A204.1 (cell line): ENCODE data around the gene DNMT1.

ENCODE experiments used
- FAIRE-seq: peaks from 2 replicates; lab custom pipeline; 2012; peaks lifted over from hg19 to GRCh38; lab: Jason Lieb, UNC

The DNMT1 gene

DNA sequence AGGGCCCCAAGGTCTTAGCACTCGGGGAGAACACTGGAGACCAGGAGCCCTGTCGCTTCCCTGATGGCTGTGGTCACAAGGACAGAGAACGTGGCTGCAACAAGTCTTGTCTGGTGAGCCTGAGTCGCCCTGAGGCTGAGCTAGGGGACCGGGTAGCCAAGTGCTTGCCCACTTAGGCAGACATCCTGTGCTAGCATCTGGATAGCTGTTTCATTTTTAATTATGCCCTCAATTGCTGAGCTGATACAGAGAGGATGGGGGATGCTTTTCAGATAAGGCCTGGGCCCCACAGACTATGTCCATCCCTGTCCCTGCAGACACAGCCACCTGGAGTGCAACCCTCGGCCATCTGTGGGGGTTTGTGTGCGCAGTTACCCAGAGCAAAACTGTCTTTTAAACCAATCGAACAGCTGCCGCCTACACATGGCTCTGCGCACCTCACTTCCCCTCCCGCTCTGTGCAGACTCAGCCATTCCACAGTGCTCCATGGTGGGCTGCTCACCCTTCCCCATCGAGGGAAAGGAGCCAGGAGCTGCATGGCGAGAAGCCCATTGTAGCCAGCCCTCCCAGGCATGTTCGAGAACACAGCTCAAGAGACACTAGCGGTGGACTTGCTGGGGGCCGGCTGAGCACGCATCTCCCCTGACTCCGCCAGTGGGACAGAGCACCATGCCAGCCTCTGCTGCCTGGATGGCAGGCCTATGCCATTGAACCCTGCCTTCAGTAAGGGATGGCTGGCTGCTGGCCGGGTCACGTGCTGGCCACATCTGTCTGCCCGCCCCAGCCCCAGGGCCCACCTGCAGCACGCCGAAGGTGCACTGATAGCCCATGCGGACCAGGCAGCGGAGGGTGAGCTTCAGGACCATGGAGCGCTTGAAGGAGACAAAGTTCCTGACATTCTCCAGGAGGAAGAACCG, 55.6 kb downstream of the DNMT1 start:
- FAIRE-seq, result no peak

DNA sequence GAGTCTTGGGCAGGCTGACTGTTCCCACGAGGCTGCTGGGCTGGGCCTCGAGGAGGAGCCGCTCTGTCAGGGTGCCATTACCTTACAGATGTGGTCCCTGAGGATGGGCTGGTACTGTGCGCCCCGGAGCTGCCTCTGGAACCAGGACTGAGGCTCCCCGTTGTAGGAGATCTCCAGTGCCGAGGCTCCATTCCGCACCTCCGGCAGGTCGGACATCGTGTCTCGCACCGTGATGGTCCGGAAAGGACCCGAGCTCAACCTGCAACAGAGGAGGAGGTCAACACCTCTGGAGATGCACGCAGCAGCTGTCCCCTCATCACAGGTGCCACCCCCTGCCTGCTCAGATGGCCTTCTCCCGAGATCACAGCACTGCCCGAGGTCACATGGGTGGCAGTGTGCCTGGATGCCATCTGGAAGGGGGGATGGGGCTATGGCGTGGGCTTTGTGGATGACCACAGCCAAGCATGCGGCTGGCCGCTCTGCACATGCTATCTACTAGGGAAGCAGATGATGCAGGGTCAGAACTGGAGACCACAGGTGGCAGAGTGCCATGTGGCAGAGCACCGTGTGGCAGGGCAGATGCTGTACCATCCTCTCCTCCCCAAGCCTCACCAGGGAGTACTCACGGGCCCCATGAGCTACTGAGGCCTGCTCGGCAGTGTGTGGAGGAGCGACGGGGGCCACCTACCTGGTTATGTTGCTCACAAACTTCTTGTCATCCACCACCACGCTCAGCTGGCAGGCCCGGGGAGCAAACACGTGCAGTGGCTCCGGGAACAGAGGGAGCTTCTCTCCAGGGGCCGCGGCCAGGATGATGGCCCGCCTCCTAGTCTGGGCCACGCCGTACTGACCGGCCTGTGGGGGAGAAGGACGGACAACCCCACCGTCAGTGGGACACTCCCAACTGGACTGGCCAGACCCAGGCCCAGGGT, 56.7 kb downstream of the DNMT1 start:
- no peak for FAIRE-seq

DNA sequence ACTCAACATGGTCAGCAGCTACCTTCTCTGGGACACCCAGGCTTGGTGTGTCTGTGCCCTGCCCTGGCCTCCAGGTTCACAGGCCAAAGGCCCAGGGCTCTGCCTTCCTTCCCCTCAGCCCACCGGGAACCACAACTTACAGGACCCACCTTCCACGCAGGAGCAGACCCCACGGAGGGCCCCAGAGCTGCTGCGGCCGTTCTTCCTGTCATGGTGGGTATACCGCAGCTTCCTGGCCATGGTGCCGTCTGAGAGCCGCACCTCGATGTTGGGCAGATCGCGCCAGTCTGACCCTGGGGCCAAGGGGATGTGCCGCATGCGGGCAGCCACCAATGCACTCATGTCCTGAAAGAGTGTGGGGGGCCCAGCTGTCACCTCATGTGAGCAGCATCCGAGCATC, 57.8 kb downstream of the DNMT1 start:
- FAIRE-seq, result no peak

DNA sequence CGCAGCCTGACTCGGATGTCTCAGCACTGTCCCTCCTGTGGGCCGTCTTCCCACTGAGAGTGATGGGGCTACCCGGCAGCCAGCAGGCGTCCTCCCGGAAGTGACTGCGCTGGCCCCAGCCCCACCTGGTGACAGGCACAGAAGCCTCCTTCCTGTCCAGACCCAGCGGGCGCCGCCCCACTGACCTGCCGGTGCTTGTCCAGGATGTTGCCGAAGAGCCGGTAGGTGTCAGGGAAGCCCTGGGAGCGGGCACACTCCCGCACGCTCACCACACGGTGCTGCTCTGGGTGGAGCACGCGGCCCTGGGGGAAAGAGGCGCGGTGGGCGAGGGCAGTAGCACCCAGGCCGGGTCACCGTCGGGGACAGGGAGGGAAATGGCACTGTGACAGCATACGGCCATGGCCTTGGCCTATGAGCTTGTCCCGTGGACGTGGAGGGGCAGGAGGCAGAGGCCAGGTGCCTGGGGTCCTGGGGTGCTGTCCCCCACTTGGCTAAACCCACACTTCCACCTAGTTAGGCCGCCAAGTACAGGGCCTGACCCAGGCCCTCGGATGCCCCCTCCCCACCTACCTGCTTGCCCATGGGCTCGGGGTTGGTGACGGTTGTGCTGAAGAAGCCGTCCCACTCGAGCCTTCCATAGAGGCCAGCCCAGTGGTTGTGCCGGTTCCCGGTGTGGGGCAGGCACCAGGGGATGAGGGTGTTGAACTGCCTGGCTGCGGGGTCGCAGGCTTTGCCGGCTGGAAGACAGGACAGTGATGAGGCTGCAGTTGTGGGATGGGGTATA, 59.0 kb downstream of the DNMT1 start:
- no peak for FAIRE-seq

DNA sequence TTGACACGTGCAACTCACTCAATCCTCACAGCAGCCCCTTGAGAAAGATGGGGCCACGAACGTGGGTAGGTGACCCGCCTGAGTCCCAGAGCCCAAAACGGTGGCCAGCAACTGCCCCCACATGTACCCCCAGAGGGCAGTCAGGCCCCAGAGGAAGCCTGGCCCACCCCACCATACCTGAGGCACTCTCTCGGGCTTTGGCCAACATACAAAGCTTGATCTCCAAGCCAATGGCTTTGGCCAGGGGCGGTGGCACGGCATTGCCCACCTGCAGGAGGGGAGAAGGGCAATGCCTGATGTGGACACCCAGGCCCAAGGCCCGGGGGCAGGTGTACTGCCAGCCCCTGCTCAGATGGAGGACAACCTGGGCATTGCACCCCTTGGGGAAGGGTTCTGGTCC, 60.7 kb downstream of the DNMT1 start:
- no peak for FAIRE-seq

DNA sequence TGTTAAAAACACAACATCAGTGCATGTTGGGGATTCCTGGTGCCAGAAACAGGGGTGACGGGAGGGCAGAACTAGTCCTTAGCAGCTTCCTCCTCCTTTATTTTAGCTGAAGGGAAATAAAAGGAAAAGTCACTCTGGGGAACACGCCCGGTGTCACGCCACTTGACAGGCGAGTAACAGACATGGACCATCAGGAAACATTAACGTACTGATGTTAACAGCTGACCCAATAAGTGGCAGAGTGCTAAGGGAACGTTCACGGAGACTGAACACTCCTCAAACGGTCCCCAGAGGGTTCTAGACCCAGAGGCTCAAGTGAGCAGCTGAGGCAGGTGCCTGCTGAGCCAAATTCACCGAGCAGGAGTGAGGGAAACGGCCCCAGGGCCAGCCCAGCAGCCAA, 61.2 kb downstream of the DNMT1 start:
- no peak for FAIRE-seq

DNA sequence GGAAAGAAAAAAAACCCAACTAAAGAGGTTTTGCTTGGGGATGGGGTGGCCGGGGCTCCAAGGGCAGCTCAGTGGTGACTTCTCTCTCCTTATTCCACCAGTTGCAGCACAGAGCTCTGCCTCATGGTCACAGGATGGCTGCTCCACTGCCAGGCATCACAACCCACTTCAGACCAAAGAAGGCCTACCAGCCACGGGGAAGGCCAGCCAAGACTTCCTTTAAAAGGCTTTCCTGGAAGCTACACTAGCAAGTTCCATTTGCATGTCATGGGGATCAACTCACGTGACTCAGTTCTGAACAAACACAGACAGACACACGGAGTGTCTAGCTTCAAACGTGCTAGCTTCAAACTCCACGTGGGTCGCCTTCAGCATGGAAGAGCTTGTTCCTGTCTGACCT, 61.8 kb downstream of the DNMT1 start:
- no peak for FAIRE-seq

DNA sequence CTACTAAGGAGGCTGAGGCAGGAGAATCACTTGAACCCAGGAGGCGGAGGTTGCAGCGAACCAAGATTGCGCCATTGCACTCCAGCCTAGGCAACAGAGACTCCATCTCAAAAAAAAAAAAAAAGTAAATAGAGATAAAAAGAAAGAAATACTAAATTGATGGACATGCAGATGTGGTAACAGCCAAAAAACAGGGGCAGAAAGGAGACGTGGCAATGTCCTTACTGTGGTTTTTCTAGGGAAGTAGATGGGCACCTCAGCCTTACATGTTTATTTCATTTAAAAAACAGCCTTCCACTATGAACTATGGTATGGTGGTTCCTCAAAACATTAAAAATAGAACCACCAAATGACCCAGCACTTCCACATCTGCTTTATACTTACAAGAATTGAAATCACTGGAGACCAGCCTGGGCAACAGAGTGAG, 68.5 kb downstream of the DNMT1 start:
- FAIRE-seq, result no peak

DNA sequence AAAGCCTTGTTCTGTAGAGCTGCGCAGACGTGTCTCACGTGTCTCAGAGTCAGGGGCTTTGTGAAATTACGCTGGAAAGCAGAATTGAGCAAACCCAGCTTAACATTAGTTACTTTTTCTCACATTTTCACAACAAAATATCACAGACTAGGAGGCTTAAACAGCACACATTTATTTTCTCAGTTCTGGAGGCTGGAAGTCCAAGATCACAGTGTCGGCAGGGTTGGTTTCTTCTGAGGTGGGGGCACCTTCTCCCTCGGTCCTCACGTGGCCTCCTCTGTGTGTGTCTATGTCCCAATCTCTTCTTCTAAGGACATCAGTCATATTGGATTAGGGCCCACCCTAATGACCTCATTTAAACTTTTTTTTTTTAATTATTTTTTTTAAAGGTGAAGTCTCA, 70.3 kb downstream of the DNMT1 start:
- FAIRE-seq, result no peak

DNA sequence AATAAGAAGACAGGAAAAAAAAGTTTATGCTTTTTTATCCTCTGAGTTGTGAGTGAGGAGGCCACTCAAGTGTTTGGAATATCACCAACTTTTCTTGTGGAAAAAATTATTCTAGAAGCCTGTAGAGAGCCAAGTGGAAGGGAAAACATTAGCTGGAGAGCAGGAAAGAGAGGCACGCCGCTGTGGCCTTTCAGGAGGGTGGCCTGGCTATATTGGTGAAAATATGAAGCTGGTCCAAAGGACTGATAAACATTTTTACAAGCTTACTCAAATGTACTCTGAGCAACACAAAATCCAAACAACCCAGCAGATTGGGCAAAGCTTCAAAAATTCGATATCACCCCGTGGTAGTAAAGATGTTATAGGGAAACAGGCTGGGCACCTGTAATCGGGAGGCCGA, 72.7 kb downstream of the DNMT1 start:
- no peak for FAIRE-seq

DNA sequence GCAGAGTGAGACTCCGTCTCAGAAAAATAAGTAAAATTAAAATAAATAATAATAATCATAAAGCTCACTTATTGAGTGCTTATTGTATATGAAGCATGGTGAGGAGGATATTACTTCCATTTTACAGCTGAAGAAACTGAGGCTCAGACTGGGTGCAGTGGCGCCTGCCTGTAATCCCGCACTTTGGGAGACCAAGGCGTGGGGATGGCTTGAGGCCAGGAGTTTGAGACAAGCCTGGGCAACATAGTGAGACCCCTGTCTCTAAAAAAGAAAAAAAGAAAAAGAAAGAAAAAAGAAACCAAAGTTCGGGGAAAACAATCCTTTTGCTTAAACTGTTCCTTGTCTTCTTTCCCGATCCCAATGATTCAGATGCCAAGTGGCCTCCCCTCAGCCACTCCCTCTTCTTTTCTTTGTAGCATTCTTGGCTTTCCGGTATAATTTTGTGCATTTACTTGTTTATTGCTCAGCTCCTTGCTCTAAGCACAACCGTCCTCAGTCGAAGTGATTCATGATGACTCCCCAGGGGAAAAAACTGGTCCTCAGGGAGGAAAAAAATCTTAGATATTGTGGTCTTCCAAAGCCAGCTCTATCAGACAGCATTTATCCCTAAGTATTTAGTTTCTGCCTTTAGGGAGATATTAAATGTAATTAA, 74.1 kb downstream of the DNMT1 start:
- no peak for FAIRE-seq

DNA sequence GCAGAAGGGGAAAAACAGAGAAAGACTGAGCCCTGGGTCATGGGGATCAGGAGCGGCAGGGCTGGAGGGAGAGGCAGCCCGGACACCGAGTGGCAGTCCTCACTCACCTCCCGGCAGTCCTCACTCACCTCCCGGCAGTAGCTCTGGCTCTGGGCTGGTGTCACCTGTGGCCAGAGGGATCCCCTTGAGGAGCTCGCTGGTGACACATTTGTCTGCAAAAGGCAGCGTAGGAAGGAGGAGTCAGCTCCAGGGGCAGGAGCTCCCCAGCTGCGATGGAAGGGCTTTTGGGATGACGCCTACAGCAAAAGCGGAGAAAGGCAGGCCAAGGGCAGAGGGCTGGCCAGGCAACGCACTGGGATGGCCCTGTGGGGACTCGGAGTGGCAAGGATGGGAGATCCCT, 75.8 kb downstream of the DNMT1 start:
- no peak for FAIRE-seq

DNA sequence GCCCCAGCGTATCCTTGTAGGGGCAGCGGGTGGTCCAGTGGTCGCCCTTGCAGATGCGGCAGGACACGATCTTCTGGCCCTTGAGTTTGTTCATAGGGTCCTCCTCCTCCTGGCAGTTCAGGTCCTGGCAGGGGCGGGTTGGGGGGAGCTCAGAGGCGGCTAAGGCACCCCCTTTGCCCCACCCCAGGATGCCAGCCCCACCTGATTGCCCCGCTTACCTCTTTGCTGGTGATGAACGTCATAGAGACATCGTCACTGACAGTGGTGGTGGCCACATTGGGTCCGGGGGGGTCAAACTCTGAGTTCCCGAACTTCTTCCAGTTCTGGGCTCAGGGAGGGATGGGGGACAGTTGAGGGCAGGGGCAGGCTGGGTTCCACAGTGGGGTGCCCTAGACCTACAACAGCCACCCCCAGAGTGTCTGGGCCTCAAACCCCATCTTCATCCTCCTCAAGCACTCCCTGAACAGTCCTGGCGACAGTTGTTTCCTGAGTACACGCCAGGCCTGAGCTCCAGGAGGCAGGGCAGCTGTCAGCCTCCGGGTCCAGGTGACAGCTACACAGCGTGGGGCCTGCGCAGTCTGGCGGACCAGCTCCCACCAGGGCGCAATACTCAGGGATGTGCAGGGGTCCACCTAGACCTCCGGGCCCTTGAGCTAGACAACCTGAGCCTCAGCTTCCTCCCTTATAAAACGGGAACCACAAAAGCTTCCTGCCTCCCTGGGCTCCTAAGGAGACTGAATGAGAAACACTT, 77.7 kb downstream of the DNMT1 start:
- FAIRE-seq, result no peak

DNA sequence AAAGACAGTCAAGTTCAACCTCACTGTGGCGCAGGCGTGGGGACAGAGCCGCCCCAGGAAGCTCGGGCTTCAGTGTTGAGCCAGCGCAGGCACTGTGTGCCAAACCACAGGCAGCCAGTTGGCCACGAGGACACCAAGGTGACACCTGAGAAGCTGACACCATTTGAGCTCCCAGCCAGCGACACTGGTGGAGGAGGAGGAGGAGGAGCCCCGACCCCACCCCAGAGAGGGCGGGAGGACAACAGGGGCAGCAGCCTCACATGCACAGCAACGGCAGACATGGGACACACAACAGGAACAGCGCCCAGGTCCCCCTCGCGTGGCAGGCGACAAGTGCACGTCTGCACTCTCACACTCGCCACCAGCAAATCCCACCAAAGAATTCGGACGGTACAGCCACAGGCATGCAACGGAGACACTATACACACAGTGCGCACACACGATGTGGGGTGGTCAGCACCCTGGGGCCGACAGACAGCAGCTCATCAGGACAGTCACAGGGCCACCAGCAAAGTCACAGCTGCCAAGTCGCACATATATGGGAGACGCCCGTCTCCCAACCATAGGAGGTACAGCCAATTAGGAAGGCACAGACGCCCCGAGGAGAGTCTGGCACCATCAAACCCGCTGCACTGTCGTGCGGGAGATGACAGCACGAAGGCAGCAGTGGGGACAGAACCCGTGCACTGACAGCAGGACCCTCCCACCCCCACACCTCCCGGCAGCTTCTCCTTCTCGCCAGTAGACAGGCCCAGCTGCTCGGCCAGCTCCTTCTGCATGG, 78.5 kb downstream of the DNMT1 start:
- no peak for FAIRE-seq

DNA sequence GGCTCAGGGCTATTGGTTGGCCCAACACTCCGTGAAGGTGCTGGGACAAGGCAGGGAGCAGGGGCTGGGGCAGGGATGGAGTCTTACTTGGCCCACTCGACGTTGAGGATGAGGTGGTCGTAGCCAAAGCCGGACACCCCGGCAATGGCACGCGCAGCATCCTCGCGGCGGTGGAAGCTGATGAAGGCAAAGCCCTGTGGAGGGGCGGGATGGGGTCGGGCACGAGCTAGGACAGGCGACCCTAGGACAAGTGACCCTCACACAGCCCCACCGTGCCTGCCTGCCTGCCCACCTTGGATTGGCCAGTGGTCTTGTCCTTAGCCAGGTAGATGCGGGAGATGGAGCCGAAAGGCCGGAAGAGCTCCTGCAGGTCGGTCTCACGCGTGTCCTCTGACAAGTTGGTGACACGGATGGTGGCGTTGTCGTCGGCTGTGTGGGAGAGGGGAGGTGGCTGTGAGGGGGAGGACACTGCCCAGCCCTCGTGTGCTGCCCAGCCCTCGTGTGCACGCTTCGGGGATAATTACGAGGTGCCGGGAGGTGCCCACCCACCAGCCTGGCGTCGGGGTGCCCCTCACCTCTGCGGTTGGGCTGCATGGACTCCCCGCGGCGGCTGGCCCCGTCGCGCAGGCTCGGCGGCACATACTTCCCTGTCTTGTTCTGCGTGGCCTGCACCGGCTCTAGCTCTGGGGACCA, 79.2 kb downstream of the DNMT1 start:
- no peak for FAIRE-seq

DNA sequence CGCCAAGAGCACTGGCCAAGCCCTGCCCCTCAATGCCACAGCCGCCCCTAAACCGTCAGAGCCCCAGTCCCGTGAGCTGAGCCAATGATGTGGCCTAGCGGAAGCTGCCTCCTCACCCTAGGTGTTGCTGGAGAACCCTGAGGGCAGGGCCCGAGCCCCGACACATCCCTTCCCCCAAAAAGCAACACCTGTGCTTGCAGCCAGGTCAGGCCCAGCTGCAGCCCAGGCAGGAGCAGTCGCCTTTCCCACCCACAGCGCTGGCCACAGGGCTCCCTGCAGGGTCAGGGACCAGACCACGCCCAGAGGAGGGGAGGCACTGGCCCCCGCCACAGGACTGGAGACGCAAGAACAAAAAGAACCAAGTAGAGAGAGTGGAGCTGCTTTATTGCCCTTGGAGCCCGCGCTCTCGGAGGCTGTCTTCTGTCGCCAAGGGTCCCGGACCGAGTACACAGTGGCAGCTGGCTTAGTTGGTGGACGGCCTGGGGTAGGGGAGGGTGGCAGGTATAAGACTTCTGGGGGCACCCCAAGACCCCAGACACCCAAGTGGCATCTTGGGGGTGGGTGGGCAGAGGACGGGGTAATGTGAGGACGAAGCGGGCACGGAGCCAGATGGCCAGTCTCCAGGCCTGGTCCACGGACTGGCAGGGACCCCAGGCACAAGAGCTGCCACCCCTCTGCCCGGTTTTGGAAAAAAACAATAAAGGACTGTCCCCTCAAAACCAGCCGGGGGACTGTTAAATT, 79.9 kb downstream of the DNMT1 start:
- no peak for FAIRE-seq

DNA sequence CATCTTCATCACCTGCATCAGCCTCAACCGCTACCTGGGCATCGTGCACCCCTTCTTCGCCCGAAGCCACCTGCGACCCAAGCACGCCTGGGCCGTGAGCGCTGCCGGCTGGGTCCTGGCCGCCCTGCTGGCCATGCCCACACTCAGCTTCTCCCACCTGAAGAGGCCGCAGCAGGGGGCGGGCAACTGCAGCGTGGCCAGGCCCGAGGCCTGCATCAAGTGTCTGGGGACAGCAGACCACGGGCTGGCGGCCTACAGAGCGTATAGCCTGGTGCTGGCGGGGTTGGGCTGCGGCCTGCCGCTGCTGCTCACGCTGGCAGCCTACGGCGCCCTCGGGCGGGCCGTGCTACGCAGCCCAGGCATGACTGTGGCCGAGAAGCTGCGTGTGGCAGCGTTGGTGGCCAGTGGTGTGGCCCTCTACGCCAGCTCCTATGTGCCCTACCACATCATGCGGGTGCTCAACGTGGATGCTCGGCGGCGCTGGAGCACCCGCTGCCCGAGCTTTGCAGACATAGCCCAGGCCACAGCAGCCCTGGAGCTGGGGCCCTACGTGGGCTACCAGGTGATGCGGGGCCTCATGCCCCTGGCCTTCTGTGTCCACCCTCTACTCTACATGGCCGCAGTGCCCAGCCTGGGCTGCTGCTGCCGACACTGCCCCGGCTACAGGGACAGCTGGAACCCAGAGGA, 80.6 kb downstream of the DNMT1 start:
- no peak for FAIRE-seq

DNA sequence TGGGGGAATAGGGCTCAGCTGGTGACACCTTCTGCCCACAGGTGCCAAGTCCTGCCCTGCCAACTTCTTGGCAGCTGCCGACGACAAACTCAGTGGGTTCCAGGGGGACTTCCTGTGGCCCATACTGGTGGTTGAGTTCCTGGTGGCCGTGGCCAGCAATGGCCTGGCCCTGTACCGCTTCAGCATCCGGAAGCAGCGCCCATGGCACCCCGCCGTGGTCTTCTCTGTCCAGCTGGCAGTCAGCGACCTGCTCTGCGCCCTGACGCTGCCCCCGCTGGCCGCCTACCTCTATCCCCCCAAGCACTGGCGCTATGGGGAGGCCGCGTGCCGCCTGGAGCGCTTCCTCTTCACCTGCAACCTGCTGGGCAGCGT, 81.2 kb downstream of the DNMT1 start:
- FAIRE-seq, result no peak
